Activated CD8-positive, alpha-beta T cell treated with anti-CD3 and anti-CD28 coated beads for 36 hours (primary cell): Measurements from ENCODE around the gene ZNF800. TPM values are rescaled to one million over a fixed set of nuclear protein-coding genes. Genes with fewer than 3 reads are reported as not detected.

ENCODE experiments used
- ATAC-seq: fragments of 200-7000 bp; cut with Tn5 transposase; one replicate; pipeline ENCODE4 v1.10.0; 2021; ENCODE audit warnings: mild to moderate bottlenecking, moderate library complexity
- CTCF ChIA-PET: fragments of 350-600 bp; sonication (Branson Sonifier 250); formaldehyde crosslinking; loops from one replicate; lab custom pipeline; 2021; ENCODE audit warnings: antibody characterized with exemption; lab: Charles Lee
- POLR2A ChIA-PET: fragments of 350-600 bp; sonication (Branson Sonifier 250); formaldehyde crosslinking; loops from one replicate; lab custom pipeline; 2021; ENCODE audit warnings: antibody characterized with exemption; lab: Charles Lee
- DNase-seq: peaks from one replicate; pipeline ENCODE4 v3.0.0-alpha.2; 2020
- H3K27ac Mint-ChIP-seq: one replicate; pipeline ENCODE4 v1.8.0; 2021; ENCODE audit warnings: mild to moderate bottlenecking, mixed read lengths
- H3K27me3 Mint-ChIP-seq: one replicate; pipeline ENCODE4 v1.8.0; 2021; ENCODE audit warnings: mixed read lengths
- H3K36me3 Mint-ChIP-seq: one replicate; pipeline ENCODE4 v1.8.0; 2021; ENCODE audit warnings: low read depth, mixed read lengths
- H3K4me1 Mint-ChIP-seq: one replicate; pipeline ENCODE4 v1.8.0; 2021; ENCODE audit warnings: low read depth, mixed read lengths
- H3K4me3 Mint-ChIP-seq: one replicate; pipeline ENCODE4 v1.8.0; 2021; ENCODE audit warnings: mild to moderate bottlenecking, moderate library complexity, mixed read lengths
- H3K9me3 Mint-ChIP-seq: one replicate; pipeline ENCODE4 v1.8.0; 2021; ENCODE audit warnings: mixed read lengths
- CTCF ChIP-seq: fragments of 200-600 bp; IDR thresholded peaks from one replicate; pipeline ENCODE4 v1.8.0; 2022; ENCODE audit warnings: antibody characterized with exemption, mild to moderate bottlenecking
- intact Hi-C: fragments of 100-400 bp; cut with micrococcal nuclease; formaldehyde crosslinking; loops from one replicate; pipeline ENCODE4 v1.10.0; 2022
- total RNA-seq, 2 experiments: library from RNA; stranded (reverse); gene quantifications; one replicate each; pipeline ENCODE4 v1.2.3, GENCODE V29; 2021

The ZNF800 gene
- total RNA-seq, 2 experiments from 2014 or later, result 29.3 to 31.1 TPM

- peak overlapping the region; percentile 56 for H3K4me3 Mint-ChIP-seq
- peaks cover 22% of the 10 kb centered on the region for H3K4me1 Mint-ChIP-seq
- DNase-seq (no peak), ATAC-seq (no peak)
- ChIA-PET POLR2A (interaction anchor here (0.6 to 1.4 kb wide), 2 partner anchors 28 to 43 kb away, joined by 3 to 7 read pairs; partner anchors contain the start of gene ZNF800), CTCF (interaction anchor here (0.6 to 3.7 kb wide), 34 partner anchors 9 to 167 kb away, joined by 3 to 50 read pairs (median 4); partner anchors contain the start of gene ZNF800)
- peaks cover 8% of the 10 kb centered on the region for H3K36me3 Mint-ChIP-seq
- H3K27me3 Mint-ChIP-seq, result no peaks in the 10 kb centered on the region
- no peak overlapping the region for H3K27ac Mint-ChIP-seq
- TF ChIP-seq CTCF, result no peak
- intact Hi-C loops, result loop anchor here (5.0 kb wide), 1 partner anchor 99 kb away; no protein-coding TSS in a partner anchor
- H3K9me3 Mint-ChIP-seq, result no peaks in the 10 kb centered on the region
Observed at GRCh38 chr7:127348247-127348631, 44.3 kb downstream of the ZNF800 start.

- H3K4me3 Mint-ChIP-seq, result peak overlapping the region; percentile 56
- no peak overlapping the region for H3K27ac Mint-ChIP-seq
- ChIA-PET POLR2A (interaction anchor here (0.6 to 1.4 kb wide), 2 partner anchors 27 to 44 kb away, joined by 3 to 7 read pairs; partner anchors contain the start of gene ZNF800), CTCF (interaction anchor here (0.6 to 3.7 kb wide), 35 partner anchors 9 to 167 kb away, joined by 3 to 50 read pairs (median 4); partner anchors contain the start of gene ZNF800)
- H3K9me3 Mint-ChIP-seq, result no peaks in the 10 kb centered on the region
- peak; percentile 77 for DNase-seq
- TF ChIP-seq CTCF, result no peak
- no peaks in the 10 kb centered on the region for H3K27me3 Mint-ChIP-seq
- intact Hi-C loops, result loop anchor here (5.0 kb wide), 1 partner anchor 100 kb away; no protein-coding TSS in a partner anchor
- peak; percentile 100 for ATAC-seq
- peaks cover 8% of the 10 kb centered on the region for H3K36me3 Mint-ChIP-seq
- peaks cover 22% of the 10 kb centered on the region for H3K4me1 Mint-ChIP-seq
Observed at GRCh38 chr7:127347567-127348246, 44.8 kb downstream of the ZNF800 start.

GRCh38 chr7:127346575-127347256, 45.8 kb downstream of the ZNF800 start:
- ChIA-PET POLR2A (interaction anchor here (1.4 kb wide), 1 partner anchor 45 kb away, joined by 7 read pairs; the partner anchor contains the start of gene ZNF800), CTCF (interaction anchor here (1.1 to 3.7 kb wide), 12 partner anchors 15 to 163 kb away, joined by 3 to 50 read pairs (median 6); no protein-coding TSS in a partner anchor)
- no peak for TF ChIP-seq CTCF
- peaks cover 18% of the 10 kb centered on the region for H3K4me1 Mint-ChIP-seq
- no peak overlapping the region for H3K27ac Mint-ChIP-seq
- peaks cover 3% of the 10 kb centered on the region for H3K9me3 Mint-ChIP-seq
- no peaks in the 10 kb centered on the region for H3K27me3 Mint-ChIP-seq
- DNase-seq, result no peak
- peak overlapping the region; percentile 55 for H3K4me3 Mint-ChIP-seq
- H3K36me3 Mint-ChIP-seq, result peaks cover 5% of the 10 kb centered on the region
- no peak for ATAC-seq
- intact Hi-C loops, result loop anchor here (5.0 kb wide), 1 partner anchor 101 kb away; no protein-coding TSS in a partner anchor

- no peak for TF ChIP-seq CTCF
- H3K9me3 Mint-ChIP-seq, result peaks cover 4% of the 10 kb centered on the region
- H3K27me3 Mint-ChIP-seq, result no peaks in the 10 kb centered on the region
- ATAC-seq (no peak), DNase-seq (no peak)
- intact Hi-C loops, result no loop called here
- H3K36me3 Mint-ChIP-seq, result peaks cover 5% of the 10 kb centered on the region
- no peak overlapping the region for H3K27ac Mint-ChIP-seq
- ChIA-PET POLR2A (no interaction called here), CTCF (interaction anchor here (1.2 kb wide), 2 partner anchors 9 to 19 kb away, joined by 3 read pairs; no protein-coding TSS in a partner anchor)
- H3K4me1 Mint-ChIP-seq, result peaks cover 11% of the 10 kb centered on the region
- H3K4me3 Mint-ChIP-seq, result no peak overlapping the region
Observed at GRCh38 chr7:127342596-127342995, 49.9 kb downstream of the ZNF800 start.
